ENCODE results near the gene STX4.

The STX4 gene

GRCh38 chr16:31032736-31033708 is at the start of gene STX4:
Gene STX4, plus strand, starts transcription at chr16:31033558. Its CDS starts 248 bp downstream, at chr16:31033806.
- DNase-seq: peak; percentile 68

DNA sequence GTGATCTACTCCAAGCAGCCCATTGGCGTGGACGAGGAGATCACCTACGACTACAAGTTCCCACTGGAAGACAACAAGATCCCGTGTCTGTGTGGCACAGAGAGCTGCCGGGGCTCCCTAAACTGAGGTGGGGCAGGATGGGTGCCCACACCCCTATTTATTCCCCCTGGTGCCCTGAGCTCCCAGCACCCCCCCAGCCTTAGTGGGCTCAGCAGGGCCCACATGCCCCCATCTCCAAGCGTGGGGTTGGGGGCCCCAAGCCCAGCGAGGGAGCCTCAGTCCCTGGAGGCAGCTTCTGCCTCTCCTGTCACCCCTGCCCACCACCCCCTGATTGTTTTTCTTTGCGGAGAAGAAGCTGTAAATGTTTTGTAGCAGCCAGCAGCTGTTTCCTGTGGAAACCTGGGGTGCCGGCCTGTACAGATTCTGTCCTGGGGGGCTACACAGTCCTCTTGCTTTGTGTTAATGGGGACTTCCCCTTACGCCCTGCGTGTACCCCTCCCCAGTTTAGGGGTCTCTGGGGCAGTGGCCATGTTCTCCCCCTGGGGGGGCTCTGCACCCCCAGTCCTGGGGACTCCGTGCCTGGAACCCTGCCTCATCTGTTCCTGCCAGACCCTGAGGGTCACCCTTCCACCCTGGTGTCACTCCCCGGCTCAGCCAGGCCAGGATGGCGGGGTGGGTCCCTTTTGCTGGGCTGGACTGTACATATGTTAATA is 49.3 kb upstream of the STX4 start:
- no peak for DNase-seq

DNA sequence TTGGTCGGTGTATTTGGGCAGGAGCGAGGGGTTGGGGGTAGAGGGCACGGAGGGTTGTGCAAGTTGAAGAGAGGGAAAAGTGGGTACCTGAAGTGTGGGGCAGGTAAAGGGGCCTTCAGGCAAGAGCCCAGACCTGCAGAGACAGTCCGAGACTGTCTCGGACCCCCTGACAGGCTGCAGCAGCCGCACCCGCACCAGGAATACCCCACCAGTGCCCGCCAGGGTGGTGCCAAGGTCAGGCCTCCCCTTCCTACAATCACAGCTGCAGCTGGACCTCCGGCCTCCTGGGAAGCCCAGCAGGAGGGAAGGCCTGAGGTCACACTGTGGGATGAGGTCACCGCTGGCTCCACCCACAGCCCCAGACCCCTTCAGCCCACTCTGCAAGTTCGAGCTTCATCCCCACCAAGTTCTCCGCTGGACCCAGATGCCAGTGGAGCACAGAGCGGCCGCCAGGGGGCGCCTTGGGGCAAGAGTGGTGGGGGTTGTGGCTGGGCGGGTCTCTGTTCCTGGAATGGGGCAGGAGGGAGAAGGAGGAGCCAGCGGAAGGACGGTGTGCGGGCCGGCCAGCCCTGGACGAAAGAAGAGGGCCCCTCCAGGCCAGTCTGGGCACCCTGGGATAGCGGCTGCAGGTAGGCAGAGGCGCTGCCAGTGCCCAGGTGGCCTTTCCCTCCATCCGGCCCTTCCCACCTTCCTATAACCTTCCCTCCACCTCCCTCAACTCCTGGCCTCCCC is 48.5 kb upstream of the STX4 start, which contains the start of gene HSD3B7:
Gene HSD3B7 (plus strand): TSS at position 539 of the 732 bp plus-strand sequence. CDS start 452 bp downstream, outside the sequence.
- DNase-seq: no peak

DNA sequence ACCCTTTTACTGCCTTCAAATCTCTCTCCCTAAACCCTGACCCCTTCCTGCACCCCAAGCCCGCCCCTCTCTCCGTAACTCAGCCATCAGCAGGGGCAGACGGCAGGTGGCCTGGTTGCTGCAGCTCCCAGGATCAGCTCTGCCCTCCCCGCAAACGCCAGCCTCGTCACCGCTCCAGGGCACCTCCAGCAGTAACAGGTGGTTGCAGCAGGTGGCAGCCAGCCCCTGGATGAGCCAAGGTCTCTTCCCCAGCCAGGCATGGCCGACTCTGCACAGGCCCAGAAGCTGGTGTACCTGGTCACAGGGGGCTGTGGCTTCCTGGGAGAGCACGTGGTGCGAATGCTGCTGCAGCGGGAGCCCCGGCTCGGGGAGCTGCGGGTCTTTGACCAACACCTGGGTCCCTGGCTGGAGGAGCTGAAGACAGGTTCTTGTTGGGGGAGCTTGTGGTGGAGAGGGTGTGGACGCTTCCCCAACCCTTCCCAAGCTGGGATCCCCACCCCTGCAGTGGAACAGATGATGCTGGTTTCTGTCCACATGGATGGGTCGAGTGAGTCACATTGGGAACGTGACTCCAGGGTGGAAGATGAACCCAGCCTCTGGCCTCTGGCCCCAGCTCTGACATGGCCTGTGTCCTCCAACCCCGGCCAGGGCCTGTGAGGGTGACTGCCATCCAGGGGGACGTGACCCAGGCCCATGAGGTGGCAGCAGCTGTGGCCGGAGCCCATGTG is 47.8 kb upstream of the STX4 start:
- no peak for DNase-seq

DNA sequence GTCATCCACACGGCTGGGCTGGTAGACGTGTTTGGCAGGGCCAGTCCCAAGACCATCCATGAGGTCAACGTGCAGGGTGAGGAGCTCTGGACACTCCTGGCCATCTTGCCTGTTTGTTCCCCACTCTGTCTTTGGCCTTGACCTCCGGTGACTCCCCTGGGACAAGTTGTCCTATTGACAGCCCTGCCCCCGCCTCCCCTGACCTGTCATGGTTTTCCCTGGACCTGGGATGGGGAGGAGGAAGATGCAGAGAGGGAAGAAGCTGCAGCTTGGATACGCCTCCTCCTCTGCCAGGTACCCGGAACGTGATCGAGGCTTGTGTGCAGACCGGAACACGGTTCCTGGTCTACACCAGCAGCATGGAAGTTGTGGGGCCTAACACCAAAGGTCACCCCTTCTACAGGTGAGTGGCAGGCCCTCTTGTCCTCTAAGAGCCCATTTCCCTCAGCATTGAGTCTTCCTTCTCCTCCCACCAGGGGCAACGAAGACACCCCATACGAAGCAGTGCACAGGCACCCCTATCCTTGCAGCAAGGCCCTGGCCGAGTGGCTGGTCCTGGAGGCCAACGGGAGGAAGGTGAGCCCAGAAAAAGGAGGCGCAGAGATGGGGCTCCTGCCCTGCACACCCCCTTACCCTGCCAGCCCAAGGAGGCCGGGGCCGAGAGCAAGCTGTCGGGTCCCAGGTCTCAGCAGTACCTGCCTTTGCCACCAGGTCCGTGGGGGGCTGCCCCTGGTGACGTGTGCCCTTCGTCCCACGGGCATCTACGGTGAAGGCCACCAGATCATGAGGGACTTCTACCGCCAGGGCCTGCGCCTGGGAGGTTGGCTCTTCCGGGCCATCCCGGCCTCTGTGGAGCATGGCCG is 47.0 kb upstream of the STX4 start:
- no peak for DNase-seq

DNA sequence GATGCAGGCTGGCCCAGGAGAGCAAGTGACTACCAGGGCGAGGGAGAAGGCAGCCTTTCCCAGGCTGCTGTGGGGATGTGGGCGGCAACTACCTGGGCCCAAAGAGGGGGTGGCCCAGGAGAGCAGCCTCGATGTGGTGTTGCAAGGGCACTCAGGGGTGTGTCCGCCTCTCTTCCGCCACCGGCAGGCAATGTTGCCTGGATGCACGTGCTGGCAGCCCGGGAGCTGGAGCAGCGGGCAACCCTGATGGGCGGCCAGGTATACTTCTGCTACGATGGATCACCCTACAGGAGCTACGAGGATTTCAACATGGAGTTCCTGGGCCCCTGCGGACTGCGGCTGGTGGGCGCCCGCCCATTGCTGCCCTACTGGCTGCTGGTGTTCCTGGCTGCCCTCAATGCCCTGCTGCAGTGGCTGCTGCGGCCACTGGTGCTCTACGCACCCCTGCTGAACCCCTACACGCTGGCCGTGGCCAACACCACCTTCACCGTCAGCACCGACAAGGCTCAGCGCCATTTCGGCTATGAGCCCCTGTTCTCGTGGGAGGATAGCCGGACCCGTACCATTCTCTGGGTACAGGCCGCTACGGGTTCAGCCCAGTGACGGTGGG is 45.7 kb upstream of the STX4 start:
- no peak for DNase-seq

GRCh38 chr16:30989469-30990047 is 43.8 kb upstream of the STX4 start:
- no peak for DNase-seq

- DNase-seq: no peak
These were observed 43.3 kb upstream of the STX4 start for GRCh38 chr16:30990105-30990504.

GRCh38 chr16:30991052-30991451 is 42.3 kb upstream of the STX4 start:
- no peak for DNase-seq

GRCh38 chr16:30992276-30992780 is 41.0 kb upstream of the STX4 start:
- no peak for DNase-seq

GRCh38 chr16:30992931-30993816 is 40.2 kb upstream of the STX4 start:
- DNase-seq: no peak

DNA sequence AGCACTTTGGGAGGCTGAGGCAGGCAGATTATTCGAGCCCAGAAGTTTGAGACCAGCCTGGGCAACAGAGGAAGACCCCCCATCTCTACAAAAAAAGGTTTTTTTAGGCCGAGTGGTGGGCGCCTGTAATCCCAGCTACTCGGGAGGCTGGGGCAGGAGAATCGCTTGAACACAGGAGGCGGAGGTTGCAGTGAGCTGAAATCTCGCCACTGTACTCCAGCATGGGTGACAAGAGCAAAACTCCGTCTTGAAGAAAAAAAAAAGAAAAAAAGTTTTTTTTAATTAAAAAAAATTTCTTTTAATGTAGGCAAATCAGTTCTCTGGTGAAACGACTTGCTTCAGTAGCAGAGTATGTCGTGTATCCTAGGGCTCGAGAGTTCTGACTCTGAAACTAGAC is 37.4 kb upstream of the STX4 start:
- DNase-seq: no peak

DNA sequence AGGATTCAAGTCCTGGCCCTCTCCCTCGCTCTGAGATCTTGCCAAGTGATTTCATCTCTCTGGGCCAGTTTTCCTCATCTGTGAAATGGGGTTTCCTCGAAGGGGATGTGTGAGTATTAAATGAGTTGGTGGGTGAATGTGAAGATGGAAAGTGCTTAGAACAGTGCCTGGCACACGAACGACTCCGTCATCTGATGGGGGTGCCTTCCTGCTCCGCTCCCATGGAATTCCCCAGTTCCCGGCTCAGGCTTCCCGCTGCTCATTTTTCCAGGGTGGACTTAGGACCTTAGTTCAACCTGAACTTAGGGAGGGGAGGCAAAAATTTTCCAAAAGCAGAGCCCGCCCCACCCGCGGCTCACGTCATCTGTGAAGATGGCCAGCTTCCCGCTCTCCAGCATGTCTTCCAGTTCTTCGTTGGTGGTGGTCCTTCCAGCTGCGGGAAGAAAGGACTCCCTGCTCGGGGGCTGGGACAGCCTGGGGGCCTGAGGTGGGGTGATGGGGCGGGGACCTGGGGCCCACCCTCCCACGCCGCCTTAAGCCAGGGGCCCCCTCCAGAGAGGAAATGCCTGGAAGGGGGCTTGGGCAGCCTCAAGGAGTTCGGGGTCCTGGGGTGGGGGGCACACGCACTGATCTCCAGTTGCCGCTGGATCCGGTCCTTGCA is 36.9 kb upstream of the STX4 start:
- no peak for DNase-seq

DNA sequence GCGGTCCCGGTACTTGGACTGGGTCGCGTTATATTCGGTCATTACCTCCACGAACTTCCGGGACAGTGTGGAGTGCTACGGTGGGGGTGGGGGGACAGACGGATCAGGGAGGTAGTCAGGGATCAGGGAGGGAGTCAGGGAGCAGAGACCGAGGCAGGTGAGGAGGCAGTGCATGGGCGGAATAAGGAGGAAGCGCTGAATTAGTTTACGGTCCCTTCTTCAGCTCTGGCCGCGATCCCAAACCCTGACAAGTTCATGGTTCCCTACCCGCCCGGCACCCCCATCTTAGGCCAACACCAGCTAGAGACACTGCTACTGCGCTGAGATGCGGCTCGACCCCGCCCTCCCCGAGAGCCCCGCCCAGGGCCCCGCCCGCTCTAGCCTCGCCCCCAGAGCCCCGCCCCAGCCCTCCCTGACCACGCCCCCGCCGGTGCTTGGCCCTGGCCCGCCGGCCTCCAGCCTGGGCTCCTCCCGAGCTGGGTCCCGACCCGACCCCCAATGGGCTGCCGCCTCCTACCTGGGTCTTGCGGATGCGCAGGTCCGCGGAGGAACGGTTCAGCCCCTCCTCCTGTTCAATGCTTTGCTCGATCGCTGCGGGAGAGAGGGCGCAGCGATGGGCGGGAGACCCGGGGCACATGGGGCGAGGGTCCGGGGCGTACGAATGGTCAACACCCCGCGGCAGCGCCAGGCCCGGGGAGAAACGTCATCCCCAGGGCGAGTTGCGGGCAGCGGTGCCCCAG is 36.2 kb upstream of the STX4 start:
- no peak for DNase-seq

DNA sequence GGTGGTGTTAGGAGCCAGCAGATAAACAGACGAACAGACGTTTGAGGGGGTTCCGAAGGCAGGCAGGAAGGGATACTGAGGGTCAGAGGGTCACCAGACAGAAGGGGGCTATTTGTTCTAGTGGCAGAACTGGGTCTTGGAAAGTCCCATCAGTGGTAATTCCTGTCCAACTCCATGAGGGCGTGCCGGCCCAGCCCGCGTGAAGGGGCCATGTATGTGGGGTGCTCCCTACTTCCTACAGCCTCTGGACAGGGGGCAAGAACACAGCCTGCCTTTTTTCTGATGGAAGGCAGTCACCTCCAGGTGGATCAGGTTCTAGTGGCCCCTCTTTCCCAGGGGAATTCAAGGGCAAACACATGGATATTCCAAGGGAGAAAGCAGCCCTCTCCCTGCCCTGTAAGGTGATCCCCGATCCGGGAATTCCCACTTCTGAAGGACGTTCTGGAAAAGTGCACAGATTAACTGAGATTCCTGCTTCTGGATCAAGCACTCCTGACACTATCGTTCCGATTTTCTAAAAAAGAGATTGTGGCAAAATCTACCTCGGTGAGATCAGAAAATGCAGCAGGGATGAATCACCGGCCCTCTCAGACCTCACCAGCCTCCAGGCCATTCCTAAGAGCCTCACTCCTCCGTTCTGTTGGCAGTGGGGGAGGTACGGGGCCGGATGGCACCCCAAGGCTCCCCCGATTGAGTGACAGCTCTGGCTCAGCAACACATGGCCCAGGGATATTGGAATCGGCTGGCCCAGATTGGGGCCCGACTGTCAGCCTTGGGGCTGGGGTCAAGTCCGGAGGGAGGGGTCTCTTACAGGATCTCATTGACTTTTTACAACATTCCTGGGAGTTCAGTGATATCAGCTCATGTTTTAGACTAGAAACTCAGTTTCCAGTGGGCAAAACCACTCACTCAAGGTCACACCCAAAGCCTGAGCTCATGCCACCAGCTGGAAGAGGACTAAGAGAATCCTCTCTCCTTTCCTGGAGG is 35.3 kb upstream of the STX4 start:
- no peak for DNase-seq

GRCh38 chr16:30998852-30999761 is 34.3 kb upstream of the STX4 start:
- no peak for DNase-seq
